Measurements from ENCODE around the gene SAMD8. TPM values are rescaled to one million over a fixed set of nuclear protein-coding genes. Genes with fewer than 3 reads are reported as not detected.

Gene SAMD8
- total RNA-seq, 1 donor from 2014 or later, result 42.7 TPM

- no peak overlapping the region for H3K27ac ChIP-seq
- H3K4me3 ChIP-seq, result no peak overlapping the region
- H3K36me3 ChIP-seq, result no peaks in the 10 kb centered on the region
- H3K27me3 ChIP-seq, result no peaks in the 10 kb centered on the region
- DNase-seq (ENCODE audit: extremely low spot score in 2 of 2), result no peak
- TF ChIP-seq, protein P1, sequence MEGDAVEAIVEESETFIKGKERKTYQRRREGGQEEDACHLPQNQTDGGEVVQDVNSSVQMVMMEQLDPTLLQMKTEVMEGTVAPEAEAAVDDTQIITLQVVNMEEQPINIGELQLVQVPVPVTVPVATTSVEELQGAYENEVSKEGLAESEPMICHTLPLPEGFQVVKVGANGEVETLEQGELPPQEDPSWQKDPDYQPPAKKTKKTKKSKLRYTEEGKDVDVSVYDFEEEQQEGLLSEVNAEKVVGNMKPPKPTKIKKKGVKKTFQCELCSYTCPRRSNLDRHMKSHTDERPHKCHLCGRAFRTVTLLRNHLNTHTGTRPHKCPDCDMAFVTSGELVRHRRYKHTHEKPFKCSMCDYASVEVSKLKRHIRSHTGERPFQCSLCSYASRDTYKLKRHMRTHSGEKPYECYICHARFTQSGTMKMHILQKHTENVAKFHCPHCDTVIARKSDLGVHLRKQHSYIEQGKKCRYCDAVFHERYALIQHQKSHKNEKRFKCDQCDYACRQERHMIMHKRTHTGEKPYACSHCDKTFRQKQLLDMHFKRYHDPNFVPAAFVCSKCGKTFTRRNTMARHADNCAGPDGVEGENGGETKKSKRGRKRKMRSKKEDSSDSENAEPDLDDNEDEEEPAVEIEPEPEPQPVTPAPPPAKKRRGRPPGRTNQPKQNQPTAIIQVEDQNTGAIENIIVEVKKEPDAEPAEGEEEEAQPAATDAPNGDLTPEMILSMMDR (IDR thresholded peaks at IDR 0.05), result no peak
- TF ChIP-seq POLR2A (IDR thresholded peaks at IDR 0.05), result no peak
- H3K4me1 ChIP-seq, result no peaks in the 10 kb centered on the region
- H3K9me3 ChIP-seq, result no peaks in the 10 kb centered on the region
- intact Hi-C loops (cut with DNase I), result no loop called here
Measured at GRCh38 chr10:75079436-75080083, 31.9 kb upstream of the SAMD8 start.

DNA sequence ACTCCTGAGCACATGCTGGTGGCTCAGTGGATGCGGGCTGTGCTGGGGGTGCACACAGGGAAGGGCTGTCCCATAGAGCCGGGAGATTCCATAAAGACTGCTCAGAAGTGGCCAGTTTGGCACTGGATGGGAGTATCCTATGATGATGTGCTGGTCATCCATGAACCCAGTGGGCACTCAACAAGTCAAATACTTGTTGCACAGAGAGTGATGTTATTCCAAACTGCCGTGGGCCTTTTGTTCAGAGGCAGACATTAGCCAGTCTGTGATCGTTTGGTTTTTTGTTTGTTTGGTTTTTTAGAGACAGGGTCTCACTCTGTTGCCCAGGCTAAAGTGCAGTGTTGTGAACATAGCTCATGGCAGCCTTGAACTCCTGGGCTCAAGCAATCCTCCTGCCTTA is 30.9 kb upstream of the SAMD8 start:
- intact Hi-C loops (cut with DNase I), result no loop called here
- Histone ChIP-seq H3K4me1 (no peaks in the 10 kb centered on the region), H3K9me3 (no peaks in the 10 kb centered on the region), H3K27me3 (no peaks in the 10 kb centered on the region), H3K4me3 (no peak overlapping the region), H3K36me3 (no peaks in the 10 kb centered on the region), H3K27ac (no peak overlapping the region)
- TF ChIP-seq POLR2AphosphoS5 (IDR thresholded peaks at IDR 0.05; ENCODE audit: insufficient read depth in 1 of 2, low read depth in 1 of 2), result no peak
- TF ChIP-seq POLR2A (IDR thresholded peaks at IDR 0.05), result no peak
- TF ChIP-seq, protein P1 (IDR thresholded peaks at IDR 0.05), result no peak
- no peak for DNase-seq (ENCODE audit: extremely low spot score in 2 of 2)

DNA sequence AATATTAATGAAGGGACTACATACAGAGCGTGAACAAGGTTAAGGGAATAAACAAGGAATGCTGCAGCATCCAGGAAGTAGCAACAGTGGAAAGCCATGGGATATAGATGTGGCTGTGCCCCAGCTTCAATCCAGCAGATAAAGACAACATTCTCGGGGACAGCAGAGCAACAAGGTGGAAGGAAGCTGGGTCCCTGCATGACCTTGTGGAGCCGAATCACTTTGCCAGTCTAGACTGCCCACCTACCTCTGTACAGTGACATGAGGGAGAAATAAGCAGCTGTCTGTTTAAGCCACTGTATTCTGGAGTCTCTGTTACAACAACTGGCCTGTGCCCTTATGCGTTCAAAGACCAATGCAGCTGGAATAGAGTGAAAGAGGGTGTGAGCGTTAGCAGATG is 30.1 kb upstream of the SAMD8 start:
- no peak for TF ChIP-seq POLR2AphosphoS5 (IDR thresholded peaks at IDR 0.05; ENCODE audit: insufficient read depth in 1 of 2, low read depth in 1 of 2)
- TF ChIP-seq POLR2A (IDR thresholded peaks at IDR 0.05), result no peak
- TF ChIP-seq, protein P1 (IDR thresholded peaks at IDR 0.05), result no peak
- Histone ChIP-seq H3K27me3 (no peaks in the 10 kb centered on the region), H3K27ac (no peak overlapping the region), H3K36me3 (no peaks in the 10 kb centered on the region), H3K4me3 (no peak overlapping the region), H3K9me3 (no peaks in the 10 kb centered on the region), H3K4me1 (no peaks in the 10 kb centered on the region)
- intact Hi-C loops (cut with DNase I), result no loop called here
- no peak for DNase-seq (ENCODE audit: extremely low spot score in 2 of 2)

DNA sequence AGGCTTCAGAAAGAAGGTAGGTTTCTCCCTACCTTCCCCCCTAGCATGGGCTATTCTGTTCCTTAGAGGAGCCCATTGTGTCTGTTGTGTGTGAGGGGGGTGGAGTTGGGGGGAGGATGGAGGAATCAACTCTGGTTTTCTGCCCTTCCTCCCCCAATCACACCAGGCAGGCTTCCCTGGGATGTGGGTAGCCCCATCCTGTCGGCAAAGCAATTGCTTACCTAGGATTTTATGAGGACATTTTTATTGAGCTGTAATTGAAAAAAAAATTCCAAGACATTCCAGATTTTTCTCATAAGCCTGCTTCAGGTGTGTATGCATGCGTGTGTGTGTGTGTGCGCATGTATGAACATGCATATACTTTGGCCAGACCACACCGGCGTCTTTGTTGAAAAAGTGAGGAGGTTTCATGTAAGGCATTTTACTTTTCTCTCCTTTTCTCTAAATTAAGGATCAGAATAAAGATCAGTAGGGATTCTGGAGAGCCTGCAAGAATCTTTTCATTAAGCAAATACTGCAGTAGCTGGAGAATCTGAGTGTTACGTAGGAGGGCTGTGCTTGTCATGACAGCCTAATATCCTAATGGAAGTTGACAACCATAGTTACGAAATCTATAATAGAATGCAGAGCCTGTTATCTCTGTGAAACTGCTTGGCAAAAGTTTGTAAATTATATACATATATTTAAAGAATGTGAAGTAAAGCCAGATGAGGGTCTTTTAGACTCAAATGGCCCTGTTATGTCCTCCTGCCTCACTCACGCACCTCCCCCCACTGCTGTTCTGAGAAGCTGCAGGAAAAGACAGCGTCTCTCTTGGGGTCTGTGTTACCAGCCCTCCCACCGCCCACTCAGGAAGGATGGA is 27.3 kb upstream of the SAMD8 start:
- no peaks in the 10 kb centered on the region for H3K4me1 ChIP-seq
- TF ChIP-seq, protein P1 (IDR thresholded peaks at IDR 0.05), result no peak
- TF ChIP-seq POLR2AphosphoS5 (IDR thresholded peaks at IDR 0.05; ENCODE audit: insufficient read depth in 1 of 2, low read depth in 1 of 2) (no peak), POLR2A (IDR thresholded peaks at IDR 0.05) (no peak)
- no peak overlapping the region for H3K4me3 ChIP-seq
- H3K9me3 ChIP-seq, result no peaks in the 10 kb centered on the region
- H3K36me3 ChIP-seq, result no peaks in the 10 kb centered on the region
- intact Hi-C loops (cut with DNase I), result no loop called here
- no peak for DNase-seq (ENCODE audit: extremely low spot score in 2 of 2)
- no peak overlapping the region for H3K27ac ChIP-seq
- no peaks in the 10 kb centered on the region for H3K27me3 ChIP-seq

- H3K9me3 ChIP-seq, result no peaks in the 10 kb centered on the region
- H3K36me3 ChIP-seq, result no peaks in the 10 kb centered on the region
- no peak for DNase-seq (ENCODE audit: extremely low spot score in 2 of 2)
- H3K27me3 ChIP-seq, result no peaks in the 10 kb centered on the region
- no peak overlapping the region for H3K4me3 ChIP-seq
- no peaks in the 10 kb centered on the region for H3K4me1 ChIP-seq
- no peak for TF ChIP-seq POLR2A (IDR thresholded peaks at IDR 0.05)
- no peak for TF ChIP-seq POLR2AphosphoS5 (IDR thresholded peaks at IDR 0.05; ENCODE audit: insufficient read depth in 1 of 2, low read depth in 1 of 2)
- TF ChIP-seq, protein P1 (IDR thresholded peaks at IDR 0.05), result no peak
- H3K27ac ChIP-seq, result no peak overlapping the region
- intact Hi-C loops (cut with DNase I), result no loop called here
Measured at GRCh38 chr10:75084834-75085384, 26.5 kb upstream of the SAMD8 start.

All from vagina (tissue), 2 donors.